Astrocyte (in vitro differentiated cells and primary cell): Measurements from ENCODE around the gene SELL. TPM values are rescaled to one million over a fixed set of nuclear protein-coding genes. Genes with fewer than 3 reads are reported as not detected.
"Not testable (repeated sequence)": the region's sequence is repeated elsewhere in the genome, so short reads cannot be mapped to it uniquely, and the experiment has no call there.

Experiments
- DNase-seq: peaks from one replicate; pipeline ENCODE4 v3.0.0-alpha.2; 2010; ENCODE audit warnings: low read depth
- FAIRE-seq: peaks from 2 replicates; lab custom pipeline; 2011; peaks lifted over from hg19 to GRCh38; lab: Jason Lieb, UNC
- H2AFZ ChIP-seq: 2 replicates; pipeline ENCODE4 v1.6.0; 2012; ENCODE audit warnings: low read depth, low read length, inconsistent platforms
- H3K27ac ChIP-seq: 2 replicates; pipeline ENCODE4 v1.5.1; 2011; ENCODE audit warnings: low read depth, low read length, inconsistent platforms
- H3K27me3 ChIP-seq: 2 replicates; pipeline ENCODE4 v1.6.0; 2011; ENCODE audit warnings: low read length, inconsistent platforms; ENCODE audit not compliant: insufficient read depth
- H3K36me3 ChIP-seq: 2 replicates; pipeline ENCODE4 v1.5.1; 2011; ENCODE audit warnings: low read length, inconsistent platforms; ENCODE audit not compliant: insufficient read depth
- H3K4me1 ChIP-seq: 2 replicates; pipeline ENCODE4 v1.5.1; 2011; ENCODE audit warnings: low read length, inconsistent platforms; ENCODE audit not compliant: insufficient read depth
- H3K4me2 ChIP-seq: 2 replicates; pipeline ENCODE4 v1.6.0; 2012; ENCODE audit warnings: low read length, inconsistent platforms
- H3K4me3 ChIP-seq: 2 replicates; pipeline ENCODE4 v1.5.1; 2011; ENCODE audit warnings: low read depth, mild to moderate bottlenecking, low read length, inconsistent platforms; ENCODE audit not compliant: insufficient read depth
- H3K79me2 ChIP-seq: 2 replicates; pipeline ENCODE4 v1.6.0; 2012; ENCODE audit warnings: mild to moderate bottlenecking, low read length, inconsistent platforms; ENCODE audit not compliant: insufficient read depth
- H3K9ac ChIP-seq: 2 replicates; pipeline ENCODE4 v1.6.0; 2012; ENCODE audit warnings: mild to moderate bottlenecking, low read length, inconsistent platforms
- H3K9me3 ChIP-seq: 2 replicates; pipeline ENCODE4 v1.5.1; 2012; ENCODE audit warnings: low read depth, mild to moderate bottlenecking, low read length, inconsistent platforms; ENCODE audit not compliant: insufficient read depth
- H4K20me1 ChIP-seq: 2 replicates; pipeline ENCODE4 v1.6.0; 2012; ENCODE audit warnings: low read length, inconsistent platforms; ENCODE audit not compliant: insufficient read depth
- H3K27ac Mint-ChIP-seq: one replicate; pipeline ENCODE4 v1.8.0; 2021; ENCODE audit warnings: mild to moderate bottlenecking, mixed read lengths; ENCODE audit not compliant: unreplicated experiment
- H3K27me3 Mint-ChIP-seq: one replicate; pipeline ENCODE4 v1.8.0; 2021; ENCODE audit warnings: low read depth, mixed read lengths; ENCODE audit not compliant: unreplicated experiment
- H3K36me3 Mint-ChIP-seq: one replicate; pipeline ENCODE4 v1.8.0; 2021; ENCODE audit warnings: low read depth, mixed read lengths; ENCODE audit not compliant: unreplicated experiment
- H3K4me1 Mint-ChIP-seq: one replicate; pipeline ENCODE4 v1.8.0; 2021; ENCODE audit warnings: low read depth, mixed read lengths; ENCODE audit not compliant: unreplicated experiment
- H3K4me3 Mint-ChIP-seq: one replicate; pipeline ENCODE4 v1.8.0; 2021; ENCODE audit warnings: mild to moderate bottlenecking, moderate library complexity, mixed read lengths; ENCODE audit not compliant: unreplicated experiment
- H3K9me3 Mint-ChIP-seq: one replicate; pipeline ENCODE4 v1.8.0; 2021; ENCODE audit warnings: mild to moderate bottlenecking, mixed read lengths; ENCODE audit not compliant: unreplicated experiment
- CTCF ChIP-seq: IDR thresholded peaks from 2 replicates; pipeline ENCODE4 v1.5.1; 2011; ENCODE audit warnings: low read depth, mild to moderate bottlenecking, inconsistent platforms, low read length, moderate library complexity; ENCODE audit not compliant: insufficient read depth
- EZH2 ChIP-seq: IDR thresholded peaks from 2 replicates; pipeline ENCODE4 v1.6.1; 2012; ENCODE audit warnings: mild to moderate bottlenecking, low read length, inconsistent platforms; ENCODE audit not compliant: insufficient read depth
- total RNA-seq: library from RNA; stranded (reverse); gene quantifications from 2 replicates; pipeline ENCODE4 v1.2.1, GENCODE V29; 2021

SELL gene
- total RNA-seq, 1 donor from 2014 or later: 0.54 TPM

DNA sequence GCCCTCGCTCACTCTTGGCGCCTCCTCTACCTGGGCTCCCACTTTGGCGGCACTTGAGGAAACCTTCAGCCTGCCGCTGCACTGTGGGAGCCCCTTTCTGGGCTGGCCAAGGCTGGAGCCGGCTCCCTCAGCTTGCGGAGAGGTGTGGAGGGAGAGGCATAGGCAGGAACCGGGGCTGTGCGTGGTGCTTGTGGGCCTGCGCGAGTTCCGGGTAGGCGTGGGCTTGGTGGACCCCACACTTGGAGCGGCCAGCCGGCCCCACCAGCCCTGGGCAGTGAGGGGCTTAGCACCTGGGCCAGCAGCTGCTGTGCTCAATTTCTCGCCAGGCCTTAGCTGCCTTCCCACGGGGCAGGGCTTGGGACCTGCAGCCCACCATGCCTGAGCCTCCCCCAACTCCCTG, 50.4 kb downstream of the SELL start:
- H3K79me2 ChIP-seq, H3K4me1 Mint-ChIP-seq, H3K9me3 Mint-ChIP-seq, H3K36me3 Mint-ChIP-seq, H3K27ac ChIP-seq, H4K20me1 ChIP-seq, H3K4me3 Mint-ChIP-seq, H3K27ac Mint-ChIP-seq, H3K36me3 ChIP-seq, H3K27me3 Mint-ChIP-seq, H3K4me2 ChIP-seq, FAIRE-seq, H3K27me3 ChIP-seq, H3K4me3 ChIP-seq, H3K9ac ChIP-seq, H3K4me1 ChIP-seq, H3K9me3 ChIP-seq, H2AFZ ChIP-seq, DNase-seq: not testable (repeated sequence)

GRCh38 chr1:169658777-169659176, 52.6 kb downstream of the SELL start:
- H4K20me1 ChIP-seq, H3K4me1 Mint-ChIP-seq, H3K27me3 ChIP-seq, H3K9me3 ChIP-seq, H3K9ac ChIP-seq, H3K4me3 Mint-ChIP-seq, H3K4me2 ChIP-seq, FAIRE-seq, H3K4me1 ChIP-seq, H3K4me3 ChIP-seq, H3K79me2 ChIP-seq, H3K27me3 Mint-ChIP-seq, DNase-seq, H3K36me3 Mint-ChIP-seq, H3K27ac Mint-ChIP-seq, H3K27ac ChIP-seq, H3K9me3 Mint-ChIP-seq, H2AFZ ChIP-seq, H3K36me3 ChIP-seq: not testable (repeated sequence)

- H3K27ac Mint-ChIP-seq: no peak overlapping the region
- no peaks in the 10 kb centered on the region for H3K9me3 Mint-ChIP-seq
- H3K36me3 Mint-ChIP-seq: no peaks in the 10 kb centered on the region
- Histone ChIP-seq H3K9ac (no peak overlapping the region), H2AFZ (no peak overlapping the region), H3K27ac (no peak overlapping the region), H3K79me2 (no peaks in the 10 kb centered on the region), H3K27me3 (no peaks in the 10 kb centered on the region), H4K20me1 (no peaks in the 10 kb centered on the region), H3K4me1 (no peaks in the 10 kb centered on the region), H3K4me2 (no peak overlapping the region), H3K9me3 (no peaks in the 10 kb centered on the region), H3K36me3 (no peaks in the 10 kb centered on the region), H3K4me3 (no peak overlapping the region)
- DNase-seq: no peak
- H3K27me3 Mint-ChIP-seq: no peaks in the 10 kb centered on the region
- no peak for FAIRE-seq
- H3K4me1 Mint-ChIP-seq: no peaks in the 10 kb centered on the region
- TF ChIP-seq CTCF (no peak), EZH2 (no peak)
- no peak overlapping the region for H3K4me3 Mint-ChIP-seq
Measured at GRCh38 chr1:169653873-169654272, 57.5 kb downstream of the SELL start.

- FAIRE-seq: no peak
- H3K9me3 ChIP-seq: no peaks in the 10 kb centered on the region
Measured at GRCh38 chr1:169651035-169651434, 60.4 kb downstream of the SELL start.

More at GRCh38 chr1:169651035-169651434, 60.4 kb downstream of the SELL start:
- Mint-ChIP-seq H3K27me3 (no peaks in the 10 kb centered on the region), H3K27ac (no peak overlapping the region), H3K4me3 (no peak overlapping the region), H3K36me3 (no peaks in the 10 kb centered on the region), H3K4me1 (no peaks in the 10 kb centered on the region), H3K9me3 (no peaks in the 10 kb centered on the region)
- Histone ChIP-seq H3K27me3 (no peaks in the 10 kb centered on the region), H3K4me1 (no peaks in the 10 kb centered on the region), H3K4me2 (no peak overlapping the region), H4K20me1 (no peaks in the 10 kb centered on the region), H3K4me3 (no peak overlapping the region), H3K79me2 (no peaks in the 10 kb centered on the region), H3K36me3 (no peaks in the 10 kb centered on the region), H2AFZ (no peak overlapping the region), H3K27ac (no peak overlapping the region), H3K9ac (no peak overlapping the region)
- TF ChIP-seq CTCF (no peak), EZH2 (no peak)
- DNase-seq: no peak
